Fibroblast of pulmonary artery (primary cell): ENCODE results near the gene C10orf67.

ENCODE experiments used
- DNase-seq: peaks from one replicate; pipeline ENCODE4 v3.0.0-alpha.2; 2010; ENCODE audit warnings: low read depth
- H3K4me3 ChIP-seq: replicated peaks from 2 replicates; pipeline ENCODE4 v1.5.1; 2011; ENCODE audit warnings: low read depth, mild to moderate bottlenecking, control low read depth, low read length, moderate library complexity
- TF ChIP-seq, protein P1 (sequence below): IDR thresholded peaks from 2 replicates; pipeline ENCODE4 v1.5.1; 2011; ENCODE audit warnings: mild to moderate bottlenecking, control low read depth, low read length, inconsistent platforms; ENCODE audit errors: missing control alignments

Gene C10orf67

GRCh38 chr10:23201837-23202236, 142.8 kb downstream of the C10orf67 start:
- TF ChIP-seq, protein P1, sequence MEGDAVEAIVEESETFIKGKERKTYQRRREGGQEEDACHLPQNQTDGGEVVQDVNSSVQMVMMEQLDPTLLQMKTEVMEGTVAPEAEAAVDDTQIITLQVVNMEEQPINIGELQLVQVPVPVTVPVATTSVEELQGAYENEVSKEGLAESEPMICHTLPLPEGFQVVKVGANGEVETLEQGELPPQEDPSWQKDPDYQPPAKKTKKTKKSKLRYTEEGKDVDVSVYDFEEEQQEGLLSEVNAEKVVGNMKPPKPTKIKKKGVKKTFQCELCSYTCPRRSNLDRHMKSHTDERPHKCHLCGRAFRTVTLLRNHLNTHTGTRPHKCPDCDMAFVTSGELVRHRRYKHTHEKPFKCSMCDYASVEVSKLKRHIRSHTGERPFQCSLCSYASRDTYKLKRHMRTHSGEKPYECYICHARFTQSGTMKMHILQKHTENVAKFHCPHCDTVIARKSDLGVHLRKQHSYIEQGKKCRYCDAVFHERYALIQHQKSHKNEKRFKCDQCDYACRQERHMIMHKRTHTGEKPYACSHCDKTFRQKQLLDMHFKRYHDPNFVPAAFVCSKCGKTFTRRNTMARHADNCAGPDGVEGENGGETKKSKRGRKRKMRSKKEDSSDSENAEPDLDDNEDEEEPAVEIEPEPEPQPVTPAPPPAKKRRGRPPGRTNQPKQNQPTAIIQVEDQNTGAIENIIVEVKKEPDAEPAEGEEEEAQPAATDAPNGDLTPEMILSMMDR: no peak
- DNase-seq: no peak

GRCh38 chr10:23200997-23201652, 143.5 kb downstream of the C10orf67 start:
- TF ChIP-seq, protein P1: no peak
- no peak overlapping the region for H3K4me3 ChIP-seq
- DNase-seq: no peak

More at GRCh38 chr10:23201837-23202236, 142.8 kb downstream of the C10orf67 start:
- no peak overlapping the region for H3K4me3 ChIP-seq

GRCh38 chr10:23200586-23200985, 144.0 kb downstream of the C10orf67 start:
- H3K4me3 ChIP-seq: no peak overlapping the region
- TF ChIP-seq, protein P1: no peak
- no peak for DNase-seq

GRCh38 chr10:23199768-23200511, 144.7 kb downstream of the C10orf67 start:
- TF ChIP-seq, protein P1: no peak
- no peak for DNase-seq
- H3K4me3 ChIP-seq: no peak overlapping the region

DNA sequence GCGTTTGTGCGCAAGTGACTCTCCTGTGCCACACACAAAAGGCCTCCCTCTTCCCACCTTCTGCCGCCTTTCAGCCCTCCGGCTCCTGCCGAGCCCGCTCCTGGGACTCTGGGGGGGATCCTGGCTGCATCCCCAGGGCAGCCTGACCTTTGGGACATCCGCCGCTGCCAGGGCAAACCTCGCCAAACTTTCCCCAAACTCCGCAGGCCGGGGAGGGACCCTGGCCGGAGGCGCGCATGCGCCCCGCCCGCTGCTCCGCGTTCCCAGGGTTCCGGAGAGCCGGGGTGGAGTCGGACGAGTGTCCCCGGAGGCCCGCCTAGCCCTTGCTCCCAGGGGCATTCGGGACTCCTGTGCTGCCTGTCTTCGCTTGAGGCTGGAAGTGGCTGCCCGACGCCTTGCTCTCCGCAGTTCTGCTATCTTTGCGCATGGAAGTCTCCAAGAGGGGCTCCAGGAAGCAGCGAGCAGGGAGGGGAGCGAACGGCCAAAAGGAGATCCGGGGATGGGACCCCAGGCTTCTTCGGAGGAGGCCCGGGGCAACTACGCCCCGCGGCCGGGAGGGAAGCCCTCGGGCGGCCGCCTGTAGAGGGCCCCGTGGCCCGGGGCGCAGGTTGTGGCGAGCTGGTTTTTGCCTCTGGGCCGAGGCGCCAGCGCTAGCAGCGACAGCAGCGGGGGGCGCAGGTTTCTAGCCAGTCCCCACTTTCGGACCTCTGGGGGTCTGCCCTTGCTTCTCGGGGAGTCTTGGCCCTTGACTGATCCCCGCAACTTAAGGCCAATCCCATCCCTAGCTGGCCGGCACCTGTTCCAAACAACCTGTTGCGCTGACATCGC, 145.4 kb downstream of the C10orf67 start:
- TF ChIP-seq, protein P1: no peak
- no peak for DNase-seq
- H3K4me3 ChIP-seq: no peak overlapping the region

DNA sequence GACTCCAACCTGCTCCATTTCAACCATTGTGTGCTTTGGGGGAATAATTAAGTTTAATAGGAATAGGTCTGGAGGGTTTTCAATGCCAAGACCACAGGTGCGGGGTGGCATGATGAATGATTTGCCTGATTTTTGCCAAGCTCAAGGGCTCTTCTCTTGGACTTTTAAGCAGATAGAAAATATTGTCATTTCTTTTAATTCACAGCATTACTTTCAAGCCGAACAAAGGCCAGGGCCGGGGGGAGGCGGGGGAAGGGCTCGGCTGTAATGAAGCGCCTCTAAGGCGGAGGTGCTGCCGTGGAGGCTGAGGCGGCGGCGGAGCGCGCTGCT, 146.0 kb downstream of the C10orf67 start:
- H3K4me3 ChIP-seq: no peak overlapping the region
- no peak for DNase-seq
- TF ChIP-seq, protein P1: no peak
